GM19467 (cell line): ENCODE measurements around the gene ACSBG1.

Experiments used
- ATAC-seq: cut with Tn5 transposase; IDR thresholded peaks from one replicate; pipeline ENCODE4 v1.9.1; 2021; ENCODE audit warnings: mild to moderate bottlenecking, moderate library complexity; ENCODE audit not compliant: unreplicated experiment

The ACSBG1 gene

GRCh38 chr15:78205337-78205736, 29.0 kb downstream of the ACSBG1 start:
- ATAC-seq, result no peak

GRCh38 chr15:78204351-78205309, 29.7 kb downstream of the ACSBG1 start:
- ATAC-seq, result no peak

GRCh38 chr15:78203346-78204225, 30.8 kb downstream of the ACSBG1 start:
- ATAC-seq, result no peak

GRCh38 chr15:78201281-78202190, 32.8 kb downstream of the ACSBG1 start:
- ATAC-seq, result no peak

GRCh38 chr15:78200276-78200930, 34.0 kb downstream of the ACSBG1 start:
- ATAC-seq, result no peak

- no peak for ATAC-seq
Measured at GRCh38 chr15:78197632-78198031, 36.7 kb downstream of the ACSBG1 start.

GRCh38 chr15:78195735-78196201, 38.6 kb downstream of the ACSBG1 start:
- no peak for ATAC-seq

- no peak for ATAC-seq
Measured at GRCh38 chr15:78194568-78194925, 39.8 kb downstream of the ACSBG1 start.

GRCh38 chr15:78193731-78194567, 40.4 kb downstream of the ACSBG1 start:
- no peak for ATAC-seq

GRCh38 chr15:78192826-78193594, 41.4 kb downstream of the ACSBG1 start:
- no peak for ATAC-seq

GRCh38 chr15:78182821-78183220, 51.5 kb downstream of the ACSBG1 start:
- no peak for ATAC-seq

- ATAC-seq, result no peak
Measured at GRCh38 chr15:78182336-78182700, 52.0 kb downstream of the ACSBG1 start.

- ATAC-seq, result no peak
Measured at GRCh38 chr15:78179906-78180305, 54.5 kb downstream of the ACSBG1 start.

GRCh38 chr15:78179286-78179840, 55.0 kb downstream of the ACSBG1 start:
- ATAC-seq, result no peak

GRCh38 chr15:78178064-78178463, 56.3 kb downstream of the ACSBG1 start:
- no peak for ATAC-seq

- no peak for ATAC-seq
Measured at GRCh38 chr15:78177447-78177873, 56.9 kb downstream of the ACSBG1 start.

GRCh38 chr15:78175330-78175729, 59.0 kb downstream of the ACSBG1 start:
- no peak for ATAC-seq

GRCh38 chr15:78174401-78174800, 60.0 kb downstream of the ACSBG1 start:
- ATAC-seq, result no peak
